Erythroblast (primary cell): Measurements from ENCODE around the gene CAPS.

Experiments used
- GATA1 ChIP-seq: IDR thresholded peaks from 2 replicates; pipeline ENCODE4 v1.6.1; 2011; ENCODE audit warnings: low read depth, mild to moderate bottlenecking, control low read depth, low read length, moderate library complexity
- POLR2A ChIP-seq: IDR thresholded peaks from 2 replicates; pipeline ENCODE4 v1.6.1; 2011; ENCODE audit warnings: mild to moderate bottlenecking, low read length

DNA sequence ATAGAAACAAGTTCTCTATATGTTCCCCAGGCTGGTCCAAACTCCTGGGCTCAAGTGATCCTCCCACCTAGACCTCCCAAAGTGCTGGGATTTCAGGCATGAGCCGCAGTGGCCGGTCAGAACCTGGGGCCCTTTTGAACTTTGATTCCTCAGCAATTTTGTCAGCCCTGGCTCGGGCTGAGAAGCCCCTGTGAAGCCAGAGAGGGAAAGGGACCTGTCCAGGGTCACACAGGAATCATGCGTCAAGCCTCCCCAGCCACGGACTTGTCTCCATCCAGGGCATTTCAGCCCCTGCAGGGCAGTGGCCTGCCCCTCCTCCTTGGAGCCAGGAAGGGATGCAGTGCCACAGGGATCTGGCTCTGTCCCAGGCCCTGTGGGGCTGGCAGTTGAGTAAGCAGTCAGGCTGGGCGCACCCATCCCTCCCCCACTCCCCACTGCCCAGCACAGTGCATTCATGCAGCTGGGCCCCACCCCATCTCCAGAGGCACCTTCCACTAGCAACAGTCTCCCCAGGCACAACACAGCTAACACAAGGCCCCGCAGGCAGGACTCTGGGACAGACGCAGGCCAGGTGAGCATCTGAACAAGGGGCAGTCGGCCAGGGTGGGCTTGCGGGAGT lies at the start of gene CAPS:
- TF ChIP-seq POLR2A (no peak), GATA1 (no peak)
